GM12878 (cell line): ENCODE measurements around the gene DISP3. TPM values are rescaled to one million over a fixed set of nuclear protein-coding genes. Genes with fewer than 3 reads are reported as not detected.

Source experiments
- ATAC-seq: fragments of 200-7000 bp; cut with Tn5 transposase; 3 replicates; pipeline ENCODE4 v1.9.1; 2020; ENCODE audit warnings: mild to moderate bottlenecking, moderate library complexity
- BruUV-seq: library from RNA; stranded (reverse); fragments of 400-500 nt; replicated peaks from 2 replicates; lab custom pipeline; 2021; lab: Mats Ljungman, UMichigan
- CTCF ChIA-PET: fragments of 300-600 bp; sonication (Branson Sonifier 250); formaldehyde crosslinking; extraction: SDS; loops from one replicate; lab custom pipeline; 2021; ENCODE audit warnings: inconsistent platforms; lab: Yijun Ruan, JAX
- POLR2A ChIA-PET: fragments of 350-600 bp; formaldehyde crosslinking; extraction: SDS; loops from one replicate; lab custom pipeline; 2021; ENCODE audit warnings: inconsistent platforms; lab: Charles Lee
- RAD21 ChIA-PET: fragments of 300-600 bp; sonication (Branson Sonifier 250); formaldehyde crosslinking; loops from one replicate; lab custom pipeline; 2023; ENCODE audit warnings: antibody characterized with exemption; ENCODE audit not compliant: unreplicated experiment; lab: Charles Lee
- SMC1A ChIA-PET: fragments of 300-600 bp; sonication (Branson Sonifier 250); formaldehyde crosslinking; loops from one replicate; lab custom pipeline; 2023; ENCODE audit not compliant: unreplicated experiment, uncharacterized antibody; lab: Charles Lee
- DNase-seq: peaks from one replicate; pipeline ENCODE4 v3.0.0-alpha.2; 2011; ENCODE audit warnings: low read depth, low spot score
- FAIRE-seq: peaks from 3 replicates; lab custom pipeline; 2011; peaks lifted over from hg19 to GRCh38; lab: Jason Lieb, UNC
- H2AFZ ChIP-seq: 2 replicates; pipeline ENCODE4 v1.6.0; 2011; ENCODE audit warnings: low read depth, low read length, control low read depth; ENCODE audit not compliant: control insufficient read depth
- H3K27ac ChIP-seq: 2 replicates; pipeline ENCODE4 v1.5.1; 2011; ENCODE audit warnings: control low read depth; ENCODE audit not compliant: control insufficient read depth, insufficient read depth
- H3K27me3 ChIP-seq, 2 experiments: replicated peaks in 1 of 2; 2 replicates each; pipeline versions ENCODE4 v1.6.0 to v1.6.1; 2011; ENCODE audit warnings: low read length in 1 of 2; ENCODE audit not compliant: control insufficient read depth in 2 of 2, insufficient read depth in 2 of 2
- H3K36me3 ChIP-seq, 2 experiments: 2 replicates each; pipeline ENCODE4 v1.5.1; 2011; ENCODE audit warnings: low read length in 1 of 2; ENCODE audit not compliant: control insufficient read depth in 2 of 2, insufficient read depth in 2 of 2
- H3K4me1 ChIP-seq: 2 replicates; pipeline ENCODE4 v1.6.1; 2011; ENCODE audit warnings: mild to moderate bottlenecking, low read length, moderate library complexity, mixed read lengths; ENCODE audit not compliant: control insufficient read depth, insufficient read depth
- H3K4me2 ChIP-seq: 2 replicates; pipeline ENCODE4 v1.6.0; 2011; ENCODE audit warnings: control low read depth; ENCODE audit not compliant: control insufficient read depth, insufficient read depth
- H3K4me3 ChIP-seq: fragments of 200-600 bp; sonication (generic); 2 replicates; pipeline ENCODE4 v1.5.1; 2016
- H3K79me2 ChIP-seq: 2 replicates; pipeline ENCODE4 v1.6.0; 2011; ENCODE audit warnings: low read length; ENCODE audit not compliant: control insufficient read depth, insufficient read depth
- H3K9ac ChIP-seq: 2 replicates; pipeline ENCODE4 v1.8.0; 2011; ENCODE audit warnings: low read length, control low read depth, mixed read lengths; ENCODE audit not compliant: control insufficient read depth, insufficient read depth
- H3K9me3 ChIP-seq: replicated peaks from 3 replicates; pipeline ENCODE4 v1.5.1; 2011; ENCODE audit warnings: mild to moderate bottlenecking, low read length; ENCODE audit not compliant: control insufficient read depth, insufficient read depth
- H4K20me1 ChIP-seq: 2 replicates; pipeline ENCODE4 v1.6.0; 2011; ENCODE audit not compliant: control insufficient read depth, insufficient read depth
- BCL11A ChIP-seq: IDR thresholded peaks from 2 replicates; pipeline ENCODE4 v1.6.1; 2011; ENCODE audit warnings: low read depth, low read length
- RB1 ChIP-seq: fragments of 450-650 bp; formaldehyde crosslinking; IDR thresholded peaks from 2 replicates; pipeline ENCODE4 v1.6.1; 2017; ENCODE audit warnings: mild to moderate bottlenecking, borderline replicate concordance
- SUPT20H ChIP-seq: IDR thresholded peaks from 2 replicates; pipeline ENCODE4 v1.6.1; 2011; ENCODE audit warnings: low read depth, mild to moderate bottlenecking, low read length, moderate library complexity, borderline replicate concordance; ENCODE audit not compliant: control insufficient read depth
- ZBED1 ChIP-seq: IDR thresholded peaks from 2 replicates; pipeline ENCODE4 v1.6.1; 2016; ENCODE audit warnings: borderline replicate concordance
- WGBS: methylation state at CpG from one replicate; pipeline ENCODE4 v1.1.6; 2016; ENCODE audit warnings: low lambda C conversion rate; ENCODE audit not compliant: insufficient replicate concordance, insufficient coverage; ENCODE audit errors: missing lambda C conversion rate; 5-methylcytosine and 5-hydroxymethylcytosine counted together
- in situ Hi-C: fragments of 300-500 bp; cut with MboI; formaldehyde crosslinking; loops from 9 replicates; pipeline ENCODE4 v1.14.3; 2018; ENCODE audit warnings: mixed read lengths
- intact Hi-C: fragments of 100-400 bp; cut with micrococcal nuclease; formaldehyde crosslinking; loops from one replicate; pipeline ENCODE4 v1.14.2; 2022; ENCODE audit not compliant: unreplicated experiment
- polyA plus RNA-seq, 11 experiments: library from polyadenylated mRNA; depleted of rRNA in 4 of 11; unstranded in 6 of 11; stranded (reverse) in 5 of 11; fragments of >200 nt; fragmentation: Nextera tagmentation in 4 of 11; fragmentation: Illumina TruSeq in 1 of 11; extraction: Ambion mirVana in 4 of 11; extraction: Trizol in 1 of 11; gene quantifications; 1 replicate in 1 of 11; 2 replicates in 10 of 11; pipeline versions ENCODE4 v1.2.1 to v1.2.3, GENCODE V29; 2011 to 2016; ENCODE audit warnings: inconsistent platforms in 2 of 11, missing spikeins in 2 of 11, low read depth in 1 of 11
- total RNA-seq, 4 experiments: library from RNA; depleted of rRNA in 3 of 4; stranded (reverse); fragments of >200 nt in 3 of 4; fragmentation: Illumina TruSeq in 1 of 4; extraction: Trizol in 1 of 4; gene quantifications; 2 replicates each; pipeline versions ENCODE4 v1.2.1 to v1.2.3, GENCODE V29; 2013 to 2021
- TF ChIP-seq, protein P1 (sequence below): fragments of 450-650 bp; IDR thresholded peaks from 2 replicates; pipeline ENCODE4 v1.6.1; 2017; ENCODE audit warnings: borderline replicate concordance
- TF ChIP-seq, protein P2 (sequence below): fragments of 450-650 bp; IDR thresholded peaks from 2 replicates; pipeline ENCODE4 v1.6.1; 2017; ENCODE audit warnings: low read depth, mild to moderate bottlenecking, moderate library complexity
- TF ChIP-seq, protein P3 (sequence below): fragments of 450-650 bp; IDR thresholded peaks from 2 replicates; pipeline ENCODE4 v1.6.1; 2017; ENCODE audit warnings: mild to moderate bottlenecking, moderate library complexity
- TF ChIP-seq, protein P4 (sequence below): fragments of 450-650 bp; formaldehyde crosslinking; IDR thresholded peaks from 2 replicates; pipeline ENCODE4 v1.4.0; 2020; ENCODE audit warnings: mild to moderate bottlenecking, moderate library complexity

DISP3 gene
- total and polyA plus RNA-seq, 10 of the 15 experiments (the other 5 are each of a cell fraction or from before 2014, with no cell fraction given), result under 0.01 to 0.18 (median 0.09) TPM; not detected in 2

DNA sequence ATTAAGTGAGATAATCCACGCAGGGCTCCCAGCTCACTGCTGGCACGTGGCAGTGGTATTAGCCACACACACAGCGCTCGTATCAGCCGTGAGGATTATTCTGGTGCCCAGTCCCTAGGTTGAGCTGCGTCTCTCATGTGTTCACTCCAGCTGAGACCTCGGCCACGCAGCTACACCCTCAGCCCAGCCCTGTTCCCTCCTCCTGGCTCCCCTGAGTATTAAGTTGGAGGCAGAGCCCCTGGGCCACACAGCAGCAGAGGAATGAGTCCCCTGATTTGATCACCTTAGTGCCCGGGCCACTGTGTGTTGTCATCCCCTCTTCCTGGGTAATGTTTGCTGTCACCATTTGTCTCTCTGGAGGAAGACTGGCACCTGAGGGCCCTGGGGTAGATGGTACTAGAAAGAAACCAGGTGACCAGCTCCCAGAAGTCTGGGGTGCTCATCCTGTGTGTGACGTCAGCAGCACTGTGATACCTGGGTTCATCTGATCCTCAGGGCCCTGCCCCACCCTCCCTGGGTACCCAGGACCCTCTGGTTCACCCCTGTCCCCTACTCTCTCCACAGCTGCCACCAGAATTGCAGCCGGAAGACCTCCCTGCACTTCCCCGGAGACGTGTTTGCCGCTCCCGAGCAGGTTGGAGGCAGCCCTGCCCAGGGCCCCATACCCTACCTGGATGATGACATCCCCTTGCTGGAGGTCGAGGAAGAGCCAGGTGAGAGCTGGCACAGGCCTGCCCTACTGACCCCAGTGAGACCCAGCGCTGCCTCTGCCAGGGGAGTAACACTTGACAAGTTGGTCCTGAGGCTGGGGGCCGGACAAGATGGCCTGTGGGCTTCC lies 40.1 kb downstream of the DISP3 start (continued):
- no peak for TF ChIP-seq SUPT20H
- TF ChIP-seq, protein P1, sequence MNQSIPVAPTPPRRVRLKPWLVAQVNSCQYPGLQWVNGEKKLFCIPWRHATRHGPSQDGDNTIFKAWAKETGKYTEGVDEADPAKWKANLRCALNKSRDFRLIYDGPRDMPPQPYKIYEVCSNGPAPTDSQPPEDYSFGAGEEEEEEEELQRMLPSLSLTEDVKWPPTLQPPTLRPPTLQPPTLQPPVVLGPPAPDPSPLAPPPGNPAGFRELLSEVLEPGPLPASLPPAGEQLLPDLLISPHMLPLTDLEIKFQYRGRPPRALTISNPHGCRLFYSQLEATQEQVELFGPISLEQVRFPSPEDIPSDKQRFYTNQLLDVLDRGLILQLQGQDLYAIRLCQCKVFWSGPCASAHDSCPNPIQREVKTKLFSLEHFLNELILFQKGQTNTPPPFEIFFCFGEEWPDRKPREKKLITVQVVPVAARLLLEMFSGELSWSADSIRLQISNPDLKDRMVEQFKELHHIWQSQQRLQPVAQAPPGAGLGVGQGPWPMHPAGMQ, result no peak
- no peak for TF ChIP-seq RB1
- TF ChIP-seq, protein P2, sequence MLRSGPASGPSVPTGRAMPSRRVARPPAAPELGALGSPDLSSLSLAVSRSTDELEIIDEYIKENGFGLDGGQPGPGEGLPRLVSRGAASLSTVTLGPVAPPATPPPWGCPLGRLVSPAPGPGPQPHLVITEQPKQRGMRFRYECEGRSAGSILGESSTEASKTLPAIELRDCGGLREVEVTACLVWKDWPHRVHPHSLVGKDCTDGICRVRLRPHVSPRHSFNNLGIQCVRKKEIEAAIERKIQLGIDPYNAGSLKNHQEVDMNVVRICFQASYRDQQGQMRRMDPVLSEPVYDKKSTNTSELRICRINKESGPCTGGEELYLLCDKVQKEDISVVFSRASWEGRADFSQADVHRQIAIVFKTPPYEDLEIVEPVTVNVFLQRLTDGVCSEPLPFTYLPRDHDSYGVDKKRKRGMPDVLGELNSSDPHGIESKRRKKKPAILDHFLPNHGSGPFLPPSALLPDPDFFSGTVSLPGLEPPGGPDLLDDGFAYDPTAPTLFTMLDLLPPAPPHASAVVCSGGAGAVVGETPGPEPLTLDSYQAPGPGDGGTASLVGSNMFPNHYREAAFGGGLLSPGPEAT, result no peak
- TF ChIP-seq, all 136 proteins: peak for 0

DNA sequence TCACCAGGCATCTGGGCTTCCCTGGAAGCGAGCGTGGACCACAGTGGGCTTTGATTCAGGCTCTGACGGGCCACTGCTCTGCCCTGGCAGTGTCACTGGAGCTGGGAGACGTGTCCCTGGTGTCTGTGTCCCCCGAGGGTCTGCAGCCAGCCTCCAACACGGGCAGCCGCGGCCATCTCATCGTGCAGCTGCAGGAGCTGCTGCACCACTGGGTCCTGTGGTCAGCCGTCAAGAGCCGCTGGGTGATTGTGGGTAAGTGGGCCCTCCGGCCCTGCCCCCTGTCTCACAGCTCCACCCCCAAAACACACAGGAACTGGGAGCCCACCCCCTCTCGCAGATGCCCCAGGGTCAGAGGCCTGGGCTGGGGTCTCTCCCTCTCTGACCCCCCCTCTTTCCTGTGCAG lies 40.7 kb downstream of the DISP3 start:
- Histone ChIP-seq H2AFZ (no peak overlapping the region), H3K4me1 (no peaks in the 10 kb centered on the region), H3K79me2 (no peaks in the 10 kb centered on the region), H3K9ac (no peak overlapping the region), H4K20me1 (no peaks in the 10 kb centered on the region), H3K4me2 (no peak overlapping the region), H3K27ac (no peak overlapping the region), H3K36me3 (no peaks in the 10 kb centered on the region), H3K4me3 (no peak overlapping the region), H3K27me3 (no peaks in the 10 kb centered on the region), H3K9me3 (no peaks in the 10 kb centered on the region)
- RAD21 ChIA-PET, result no interaction called here
- CTCF ChIA-PET, result no interaction called here
- FAIRE-seq (no peak), DNase-seq (no peak), ATAC-seq (no peak)
- SMC1A ChIA-PET, result no interaction called here
- WGBS, result 36% methylated on average over 11 of the region's 13 CpGs
- no TSS peak for BruUV-seq
- intact Hi-C loops (no loop called here), in situ Hi-C loops (no loop called here)
- POLR2A ChIA-PET, result no interaction called here
- TF ChIP-seq BCL11A, result no peak
- TF ChIP-seq, protein P3, sequence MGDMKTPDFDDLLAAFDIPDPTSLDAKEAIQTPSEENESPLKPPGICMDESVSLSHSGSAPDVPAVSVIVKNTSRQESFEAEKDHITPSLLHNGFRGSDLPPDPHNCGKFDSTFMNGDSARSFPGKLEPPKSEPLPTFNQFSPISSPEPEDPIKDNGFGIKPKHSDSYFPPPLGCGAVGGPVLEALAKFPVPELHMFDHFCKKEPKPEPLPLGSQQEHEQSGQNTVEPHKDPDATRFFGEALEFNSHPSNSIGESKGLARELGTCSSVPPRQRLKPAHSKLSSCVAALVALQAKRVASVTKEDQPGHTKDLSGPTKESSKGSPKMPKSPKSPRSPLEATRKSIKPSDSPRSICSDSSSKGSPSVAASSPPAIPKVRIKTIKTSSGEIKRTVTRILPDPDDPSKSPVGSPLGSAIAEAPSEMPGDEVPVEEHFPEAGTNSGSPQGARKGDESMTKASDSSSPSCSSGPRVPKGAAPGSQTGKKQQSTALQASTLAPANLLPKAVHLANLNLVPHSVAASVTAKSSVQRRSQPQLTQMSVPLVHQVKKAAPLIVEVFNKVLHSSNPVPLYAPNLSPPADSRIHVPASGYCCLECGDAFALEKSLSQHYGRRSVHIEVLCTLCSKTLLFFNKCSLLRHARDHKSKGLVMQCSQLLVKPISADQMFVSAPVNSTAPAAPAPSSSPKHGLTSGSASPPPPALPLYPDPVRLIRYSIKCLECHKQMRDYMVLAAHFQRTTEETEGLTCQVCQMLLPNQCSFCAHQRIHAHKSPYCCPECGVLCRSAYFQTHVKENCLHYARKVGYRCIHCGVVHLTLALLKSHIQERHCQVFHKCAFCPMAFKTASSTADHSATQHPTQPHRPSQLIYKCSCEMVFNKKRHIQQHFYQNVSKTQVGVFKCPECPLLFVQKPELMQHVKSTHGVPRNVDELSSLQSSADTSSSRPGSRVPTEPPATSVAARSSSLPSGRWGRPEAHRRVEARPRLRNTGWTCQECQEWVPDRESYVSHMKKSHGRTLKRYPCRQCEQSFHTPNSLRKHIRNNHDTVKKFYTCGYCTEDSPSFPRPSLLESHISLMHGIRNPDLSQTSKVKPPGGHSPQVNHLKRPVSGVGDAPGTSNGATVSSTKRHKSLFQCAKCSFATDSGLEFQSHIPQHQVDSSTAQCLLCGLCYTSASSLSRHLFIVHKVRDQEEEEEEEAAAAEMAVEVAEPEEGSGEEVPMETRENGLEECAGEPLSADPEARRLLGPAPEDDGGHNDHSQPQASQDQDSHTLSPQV, result no peak
- TF ChIP-seq, protein P4, sequence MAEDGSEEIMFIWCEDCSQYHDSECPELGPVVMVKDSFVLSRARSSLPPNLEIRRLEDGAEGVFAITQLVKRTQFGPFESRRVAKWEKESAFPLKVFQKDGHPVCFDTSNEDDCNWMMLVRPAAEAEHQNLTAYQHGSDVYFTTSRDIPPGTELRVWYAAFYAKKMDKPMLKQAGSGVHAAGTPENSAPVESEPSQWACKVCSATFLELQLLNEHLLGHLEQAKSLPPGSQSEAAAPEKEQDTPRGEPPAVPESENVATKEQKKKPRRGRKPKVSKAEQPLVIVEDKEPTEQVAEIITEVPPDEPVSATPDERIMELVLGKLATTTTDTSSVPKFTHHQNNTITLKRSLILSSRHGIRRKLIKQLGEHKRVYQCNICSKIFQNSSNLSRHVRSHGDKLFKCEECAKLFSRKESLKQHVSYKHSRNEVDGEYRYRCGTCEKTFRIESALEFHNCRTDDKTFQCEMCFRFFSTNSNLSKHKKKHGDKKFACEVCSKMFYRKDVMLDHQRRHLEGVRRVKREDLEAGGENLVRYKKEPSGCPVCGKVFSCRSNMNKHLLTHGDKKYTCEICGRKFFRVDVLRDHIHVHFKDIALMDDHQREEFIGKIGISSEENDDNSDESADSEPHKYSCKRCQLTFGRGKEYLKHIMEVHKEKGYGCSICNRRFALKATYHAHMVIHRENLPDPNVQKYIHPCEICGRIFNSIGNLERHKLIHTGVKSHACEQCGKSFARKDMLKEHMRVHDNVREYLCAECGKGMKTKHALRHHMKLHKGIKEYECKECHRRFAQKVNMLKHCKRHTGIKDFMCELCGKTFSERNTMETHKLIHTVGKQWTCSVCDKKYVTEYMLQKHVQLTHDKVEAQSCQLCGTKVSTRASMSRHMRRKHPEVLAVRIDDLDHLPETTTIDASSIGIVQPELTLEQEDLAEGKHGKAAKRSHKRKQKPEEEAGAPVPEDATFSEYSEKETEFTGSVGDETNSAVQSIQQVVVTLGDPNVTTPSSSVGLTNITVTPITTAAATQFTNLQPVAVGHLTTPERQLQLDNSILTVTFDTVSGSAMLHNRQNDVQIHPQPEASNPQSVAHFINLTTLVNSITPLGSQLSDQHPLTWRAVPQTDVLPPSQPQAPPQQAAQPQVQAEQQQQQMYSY, result no peak
- no peak for TF ChIP-seq ZBED1
